NT2/D1 (cell line): ENCODE data around the gene IKZF2.

Experiments used
- YY1 ChIP-seq: IDR thresholded peaks from 2 replicates; pipeline ENCODE4 v1.6.1; 2011; ENCODE audit not compliant: insufficient read length, insufficient read depth
- ZNF274 ChIP-seq: IDR thresholded peaks from 2 replicates; pipeline ENCODE4 v1.6.1; 2011; ENCODE audit warnings: mild to moderate bottlenecking, low read depth, low read length

DNA sequence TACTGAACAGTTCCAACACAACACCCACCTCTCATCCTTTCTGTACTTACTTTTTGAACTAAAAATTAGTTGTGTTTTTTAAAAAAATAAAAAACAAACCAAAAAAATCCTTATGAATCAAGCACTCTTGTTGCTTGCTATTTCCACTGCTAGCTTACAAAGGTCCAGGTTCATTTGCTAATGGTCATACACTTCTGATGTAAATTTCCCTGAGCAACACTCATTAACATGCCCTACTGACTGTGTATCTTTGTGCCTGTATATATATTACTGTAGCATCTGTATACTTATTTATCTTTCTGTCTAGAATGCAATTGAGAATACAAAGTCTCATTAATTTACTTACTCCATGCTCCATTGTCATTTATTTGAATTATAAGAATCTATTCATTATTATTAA lies 30.3 kb upstream of the IKZF2 start:
- no peak for TF ChIP-seq YY1
- TF ChIP-seq ZNF274: no peak
